Stomach (tissue), 9 donors: ENCODE results near the gene SOX12. TPM values are rescaled to one million over a fixed set of nuclear protein-coding genes. Genes with fewer than 3 reads are reported as not detected.

ENCODE experiments used
- DNase-seq, 2 donors: peaks; one replicate each; pipeline versions ENCODE4 v3.0.0 to v3.0.0-alpha.2; 2013 to 2019
- H3K27ac ChIP-seq, 5 donors: fragments of 200-600 bp in 4 of 5; sonication (generic) in 4 of 5; one replicate each; pipeline ENCODE4 v1.5.1; 2013 to 2019; ENCODE audit warnings: mild to moderate bottlenecking in 1 of 5, moderate library complexity in 1 of 5
- H3K27me3 ChIP-seq, 3 donors: fragments of 200-600 bp; sonication (generic); one replicate each; pipeline ENCODE4 v1.5.1; 2017 to 2019; ENCODE audit warnings: mixed run types in 1 of 3
- H3K36me3 ChIP-seq, 4 donors: fragments of 200-600 bp; sonication (generic); 1 replicate in 3 of 4; 2 replicates in 1 of 4; pipeline ENCODE4 v1.5.1; 2016 to 2019
- H3K4me1 ChIP-seq, 4 donors: fragments of 200-600 bp; sonication (generic); one replicate each; pipeline ENCODE4 v1.5.1; 2016 to 2019
- H3K4me3 ChIP-seq, 4 donors: fragments of 200-600 bp; sonication (generic) in 3 of 4; one replicate each; pipeline ENCODE4 v1.5.1; 2016 to 2019; ENCODE audit warnings: mild to moderate bottlenecking in 1 of 4
- H3K9me3 ChIP-seq, 4 donors: fragments of 200-600 bp; sonication (generic); one replicate each; pipeline ENCODE4 v1.5.1; 2016 to 2019
- CTCF ChIP-seq, 7 experiments: fragments of 450-650 bp in 4 of 7; fragments of 200-600 bp in 3 of 7; sonication (generic) in 3 of 7; IDR thresholded peaks; one replicate each; pipeline ENCODE4 v1.5.1; 2016 to 2019; ENCODE audit warnings: antibody characterized with exemption in 7 of 7, control low read depth in 2 of 7, mild to moderate bottlenecking in 1 of 7
- EP300 ChIP-seq: sonication (generic); formaldehyde crosslinking; IDR thresholded peaks from one replicate; pipeline ENCODE4 v1.6.1; 2017; ENCODE audit warnings: antibody characterized with exemption
- POLR2A ChIP-seq, 4 donors: fragments of 450-650 bp; IDR thresholded peaks; one replicate each; pipeline ENCODE4 v1.6.1; 2016; ENCODE audit warnings: antibody characterized with exemption in 4 of 4, control low read depth in 2 of 4, mild to moderate bottlenecking in 1 of 4, moderate library complexity in 1 of 4
- POLR2AphosphoS5 ChIP-seq, 3 donors: sonication (generic); formaldehyde crosslinking; IDR thresholded peaks; one replicate each; pipeline ENCODE4 v1.6.1; 2016; ENCODE audit warnings: antibody characterized with exemption in 3 of 3
- WGBS, 5 donors: extraction: QIAGEN DNeasy Blood & Tissue Kit in 3 of 5; methylation state at CpG; one replicate each; pipeline versions ENCODE4 v1.1.5 to v1.1.7; 2013 to 2018; 5-methylcytosine and 5-hydroxymethylcytosine counted together
- intact Hi-C: fragments of 100-400 bp; cut with DNase I; formaldehyde crosslinking; loops from one replicate; pipeline ENCODE4 v1.15.1; 2023; ENCODE audit warnings: low total_unique reads
- polyA plus RNA-seq, 3 donors: library from polyadenylated mRNA; stranded (reverse); fragments of 200-250 nt; gene quantifications; one replicate each; pipeline ENCODE4 v1.2.3, GENCODE V29; 2013
- total RNA-seq, 5 donors: library from RNA; depleted of rRNA; stranded (reverse); fragments of >200 nt; gene quantifications; one replicate each; pipeline versions ENCODE4 v1.1.0 to v1.2.3, GENCODE V29; 2014 to 2016
- donor health status: healthy with polysubstance abuse.
- donor health status: Bipolar disorder and iron deficiency.
- donor health status: healthy.

Gene SOX12
- total and polyA plus RNA-seq, 8 donors = 1.5 to 20.3 (median 3.4) TPM

GRCh38 chr20:311609-312008, 13.7 kb upstream of the SOX12 start:
- Histone ChIP-seq H3K27ac (no peak overlapping the region), H3K4me3 (no peak overlapping the region), H3K27me3 (no peaks in the 10 kb centered on the region), H3K36me3 (no peaks in the 10 kb centered on the region), H3K4me1 (peaks cover 0 to 24% (median 13%) of the 10 kb centered on the region in 4 donors), H3K9me3 (no peaks in the 10 kb centered on the region)
- TF ChIP-seq CTCF (IDR thresholded peaks at IDR 0.05) (no peak), EP300 (no peak)
- intact Hi-C loops = no loop called here
- no peak for DNase-seq
- WGBS, 5 donors = 86 to 94% (median 91%) methylated on average over 7 of the region's 7 CpGs

DNA sequence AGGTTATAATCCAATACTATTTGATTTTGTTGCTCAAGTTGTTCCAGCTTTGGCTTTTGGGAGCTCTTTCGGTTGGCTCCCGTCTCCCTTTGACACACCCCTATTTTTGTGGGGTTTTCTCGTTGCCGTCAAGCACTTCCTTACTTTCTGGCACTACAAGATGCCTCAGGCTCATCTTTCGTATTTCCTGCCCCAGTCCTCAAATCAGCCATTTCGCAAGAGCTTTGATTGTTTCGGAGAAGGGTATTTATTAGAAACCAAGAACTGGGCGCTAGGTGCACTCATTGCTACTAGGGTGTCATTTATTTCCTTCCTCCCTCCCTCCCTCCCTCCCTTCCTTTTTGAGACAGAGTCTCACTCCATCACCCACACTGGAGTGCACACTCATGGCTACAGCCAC, 13.3 kb upstream of the SOX12 start:
- no peak overlapping the region for H3K4me3 ChIP-seq
- 92 to 95% (median 93%) methylated on average over 8 of the region's 8 CpGs for WGBS, 5 donors
- TF ChIP-seq EP300 = no peak
- H3K36me3 ChIP-seq = no peaks in the 10 kb centered on the region
- H3K27ac ChIP-seq = no peak overlapping the region
- H3K4me1 ChIP-seq = peaks cover 0 to 24% (median 13%) of the 10 kb centered on the region in 4 donors
- no peak for DNase-seq
- H3K9me3 ChIP-seq = no peaks in the 10 kb centered on the region
- no peaks in the 10 kb centered on the region for H3K27me3 ChIP-seq
- intact Hi-C loops = no loop called here

DNA sequence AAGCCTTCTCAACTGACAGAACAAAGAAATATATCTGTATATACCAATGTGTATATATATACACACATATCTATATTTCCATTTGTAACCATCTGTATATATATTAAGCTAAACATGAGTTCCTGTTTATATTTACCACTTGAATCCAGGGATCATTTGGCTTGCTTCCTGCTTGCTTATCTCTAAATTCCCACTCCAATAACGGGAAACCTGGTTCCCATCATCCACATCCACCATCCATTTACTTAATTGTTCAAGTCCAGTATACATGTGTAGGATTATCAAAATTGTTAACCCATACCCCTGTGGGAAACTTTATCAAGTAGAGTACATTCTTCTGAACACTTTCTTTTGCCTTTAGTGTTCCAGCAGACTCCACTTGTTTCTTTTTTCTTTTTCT, 12.5 kb upstream of the SOX12 start:
- Histone ChIP-seq H3K36me3 (no peaks in the 10 kb centered on the region), H3K27me3 (no peaks in the 10 kb centered on the region), H3K4me3 (no peak overlapping the region), H3K27ac (no peak overlapping the region), H3K4me1 (peaks cover 0 to 24% (median 13%) of the 10 kb centered on the region in 4 donors), H3K9me3 (no peaks in the 10 kb centered on the region)
- no peak for DNase-seq
- TF ChIP-seq POLR2AphosphoS5 (IDR thresholded peaks at IDR 0.05) = no peak
- intact Hi-C loops = no loop called here
- WGBS, 5 donors = 38 to 62% (median 44%) methylated on average over 1 of the region's 1 CpG

DNA sequence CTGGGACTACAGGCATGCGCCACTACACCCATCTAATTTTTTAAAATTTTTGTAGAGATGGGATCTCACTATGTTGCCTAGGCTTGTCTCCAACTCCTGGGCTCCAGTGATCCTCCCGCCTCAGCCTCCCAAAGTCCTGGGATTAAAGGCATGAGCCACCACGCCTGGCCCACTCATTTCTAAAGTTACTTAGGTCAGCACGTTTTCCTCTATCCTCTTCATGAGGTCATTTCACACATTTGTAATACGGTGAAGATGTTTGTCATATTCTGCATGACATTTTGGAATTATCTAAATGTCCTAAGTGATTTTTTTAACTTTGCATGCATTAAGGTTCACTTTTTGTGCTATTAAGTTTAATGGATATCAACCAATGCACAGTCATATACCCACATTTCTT, 11.9 kb upstream of the SOX12 start:
- 75 to 92% (median 86%) methylated on average over 5 of the region's 5 CpGs for WGBS, 5 donors

DNA sequence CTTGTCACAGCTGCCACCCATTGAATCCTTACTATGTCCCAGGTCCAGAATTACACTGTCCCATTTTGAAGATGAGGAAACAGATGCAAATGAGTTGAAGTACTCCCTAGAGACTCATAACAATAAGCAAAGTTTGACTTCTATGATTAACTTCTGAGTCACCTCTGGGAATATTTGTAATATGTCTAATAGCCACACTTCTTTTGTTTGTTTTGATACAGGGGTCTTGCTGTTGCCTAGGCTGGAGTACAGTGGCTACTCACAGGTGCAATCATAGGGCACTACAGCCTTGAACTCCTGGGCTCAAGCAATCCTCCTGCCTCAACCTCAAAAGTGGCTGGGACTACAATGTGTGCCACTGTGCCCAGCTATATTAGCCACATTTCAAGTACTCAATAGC, 11.4 kb upstream of the SOX12 start:
- no peak for DNase-seq
- intact Hi-C loops = no loop called here
- Histone ChIP-seq H3K36me3 (peaks cover 0 to 6% (median 0%) of the 10 kb centered on the region in 4 donors), H3K4me3 (no peak overlapping the region), H3K4me1 (peaks cover 0 to 22% (median 13%) of the 10 kb centered on the region in 4 donors), H3K9me3 (no peaks in the 10 kb centered on the region), H3K27me3 (no peaks in the 10 kb centered on the region), H3K27ac (no peak overlapping the region)
- TF ChIP-seq EP300 = no peak
- TF ChIP-seq POLR2A (IDR thresholded peaks at IDR 0.05) = no peak
- TF ChIP-seq CTCF (IDR thresholded peaks at IDR 0.05) = no peak
- no peak for TF ChIP-seq POLR2AphosphoS5 (IDR thresholded peaks at IDR 0.05)

More for the DNA sequence above, 11.9 kb upstream of the SOX12 start:
- intact Hi-C loops = no loop called here
- peaks cover 0 to 4% (median 0%) of the 10 kb centered on the region in 4 donors for H3K36me3 ChIP-seq
- peaks cover 0 to 24% (median 13%) of the 10 kb centered on the region in 4 donors for H3K4me1 ChIP-seq
- H3K27me3 ChIP-seq = no peaks in the 10 kb centered on the region
- no peak overlapping the region for H3K27ac ChIP-seq
- no peaks in the 10 kb centered on the region for H3K9me3 ChIP-seq
- no peak for DNase-seq
- no peak overlapping the region for H3K4me3 ChIP-seq
- TF ChIP-seq POLR2A (IDR thresholded peaks at IDR 0.05) (no peak), POLR2AphosphoS5 (IDR thresholded peaks at IDR 0.05) (no peak), CTCF (IDR thresholded peaks at IDR 0.05) (no peak), EP300 (no peak)
